Thyroid gland (tissue), 4 donors: ENCODE measurements around the gene PTPRZ1.

Experiments used
- POLR2A ChIP-seq, 2 donors: fragments of 450-650 bp; IDR thresholded peaks; one replicate each; pipeline ENCODE4 v1.6.1; 2017; ENCODE audit warnings: antibody characterized with exemption in 2 of 2, mild to moderate bottlenecking in 2 of 2, moderate library complexity in 1 of 2
- TF ChIP-seq, protein P1 (sequence below), 6 experiments: fragments of 200-600 bp in 3 of 6; fragments of 450-650 bp in 3 of 6; sonication (generic) in 3 of 6; IDR thresholded peaks; one replicate each; pipeline ENCODE4 v1.5.1; 2016 to 2019; ENCODE audit warnings: antibody characterized with exemption in 6 of 6, mild to moderate bottlenecking in 2 of 6, inconsistent platforms in 1 of 6, moderate library complexity in 1 of 6

DNA sequence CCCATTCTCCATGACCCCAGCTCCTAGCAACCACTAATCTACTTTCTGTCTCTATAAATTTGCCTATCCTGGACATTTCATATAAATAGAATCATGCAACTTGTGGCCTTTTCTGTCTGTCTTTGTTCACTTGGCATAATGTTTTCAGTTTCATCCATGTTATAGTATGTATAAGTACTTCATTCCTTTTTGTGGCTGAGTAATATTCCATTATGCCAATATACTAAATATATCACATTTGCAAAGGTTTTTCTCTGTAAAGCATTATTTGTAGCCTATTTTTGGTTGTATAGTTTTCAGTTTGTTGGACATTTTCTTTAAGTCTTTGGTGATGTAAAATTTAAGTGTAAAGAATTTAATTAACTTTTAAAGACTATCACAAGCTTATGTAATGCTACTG, 2.2 kb downstream of the PTPRZ1 start:
- TF ChIP-seq, protein P1, sequence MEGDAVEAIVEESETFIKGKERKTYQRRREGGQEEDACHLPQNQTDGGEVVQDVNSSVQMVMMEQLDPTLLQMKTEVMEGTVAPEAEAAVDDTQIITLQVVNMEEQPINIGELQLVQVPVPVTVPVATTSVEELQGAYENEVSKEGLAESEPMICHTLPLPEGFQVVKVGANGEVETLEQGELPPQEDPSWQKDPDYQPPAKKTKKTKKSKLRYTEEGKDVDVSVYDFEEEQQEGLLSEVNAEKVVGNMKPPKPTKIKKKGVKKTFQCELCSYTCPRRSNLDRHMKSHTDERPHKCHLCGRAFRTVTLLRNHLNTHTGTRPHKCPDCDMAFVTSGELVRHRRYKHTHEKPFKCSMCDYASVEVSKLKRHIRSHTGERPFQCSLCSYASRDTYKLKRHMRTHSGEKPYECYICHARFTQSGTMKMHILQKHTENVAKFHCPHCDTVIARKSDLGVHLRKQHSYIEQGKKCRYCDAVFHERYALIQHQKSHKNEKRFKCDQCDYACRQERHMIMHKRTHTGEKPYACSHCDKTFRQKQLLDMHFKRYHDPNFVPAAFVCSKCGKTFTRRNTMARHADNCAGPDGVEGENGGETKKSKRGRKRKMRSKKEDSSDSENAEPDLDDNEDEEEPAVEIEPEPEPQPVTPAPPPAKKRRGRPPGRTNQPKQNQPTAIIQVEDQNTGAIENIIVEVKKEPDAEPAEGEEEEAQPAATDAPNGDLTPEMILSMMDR (IDR thresholded peaks at IDR 0.05) = no peak
- TF ChIP-seq POLR2A (IDR thresholded peaks at IDR 0.05) = no peak
